HG02588 (cell line): Measurements from ENCODE around the gene SLC12A4.
"Not testable (repeated sequence)": the region's sequence is repeated elsewhere in the genome, so short reads cannot be mapped to it uniquely, and the experiment has no call there.

Experiments
- ATAC-seq: cut with Tn5 transposase; IDR thresholded peaks from one replicate; pipeline ENCODE4 v1.9.1; 2021; ENCODE audit warnings: mild to moderate bottlenecking, moderate library complexity; ENCODE audit not compliant: unreplicated experiment

SLC12A4 gene

DNA sequence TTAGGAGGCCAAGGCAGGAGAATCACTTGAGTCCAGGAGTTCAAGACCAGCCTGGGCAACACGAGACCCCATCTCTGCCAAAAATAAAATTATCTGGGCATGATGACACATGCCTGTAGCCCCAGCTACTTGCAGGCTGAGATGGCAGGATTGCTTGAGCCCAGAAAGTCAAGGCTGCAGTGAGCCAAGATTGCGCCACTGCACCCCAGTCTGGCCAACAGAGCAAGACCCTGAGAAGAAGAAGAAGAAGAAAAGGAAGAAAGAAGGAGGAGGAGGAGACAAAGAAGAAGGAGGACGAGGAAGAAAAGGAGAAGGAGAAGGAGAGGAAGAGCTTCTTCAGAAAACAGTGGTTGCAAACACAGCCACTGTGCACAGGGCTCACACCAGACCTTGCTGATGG lies 20.2 kb upstream of the SLC12A4 start:
- ATAC-seq = no peak

DNA sequence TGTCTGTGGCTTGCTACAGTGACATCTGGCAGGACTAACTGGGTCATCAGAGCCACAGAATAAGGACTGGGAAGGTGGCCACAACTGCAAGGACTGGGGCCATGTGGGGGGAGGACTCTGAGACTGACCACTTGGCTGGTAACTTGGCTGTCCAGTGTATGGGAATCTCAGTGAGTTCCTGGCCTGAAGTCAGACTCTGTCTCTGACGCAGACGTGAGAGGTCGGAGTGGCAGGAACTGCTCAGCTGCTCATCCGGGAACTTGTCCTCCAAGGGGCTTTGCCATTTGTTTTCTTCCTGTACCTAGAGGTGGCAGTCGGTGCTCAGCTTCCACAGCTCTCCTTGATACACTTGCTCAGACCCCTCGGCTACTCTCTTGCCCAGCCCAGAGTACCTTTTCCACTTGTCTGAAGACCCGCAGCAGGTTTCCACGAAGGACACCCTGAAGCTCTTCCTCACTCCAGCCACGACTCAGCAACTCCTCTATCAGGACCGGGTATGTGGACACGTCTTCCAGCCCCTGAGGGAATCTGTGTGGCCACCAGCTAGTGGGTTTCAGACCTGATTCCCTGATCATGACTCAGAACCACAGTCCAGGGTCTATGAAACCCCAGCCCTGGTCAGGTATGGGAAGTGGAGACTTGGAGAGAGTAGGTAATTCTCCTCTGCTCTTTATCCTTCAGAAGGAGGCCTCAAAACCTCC lies 19.2 kb upstream of the SLC12A4 start:
- ATAC-seq = no peak

DNA sequence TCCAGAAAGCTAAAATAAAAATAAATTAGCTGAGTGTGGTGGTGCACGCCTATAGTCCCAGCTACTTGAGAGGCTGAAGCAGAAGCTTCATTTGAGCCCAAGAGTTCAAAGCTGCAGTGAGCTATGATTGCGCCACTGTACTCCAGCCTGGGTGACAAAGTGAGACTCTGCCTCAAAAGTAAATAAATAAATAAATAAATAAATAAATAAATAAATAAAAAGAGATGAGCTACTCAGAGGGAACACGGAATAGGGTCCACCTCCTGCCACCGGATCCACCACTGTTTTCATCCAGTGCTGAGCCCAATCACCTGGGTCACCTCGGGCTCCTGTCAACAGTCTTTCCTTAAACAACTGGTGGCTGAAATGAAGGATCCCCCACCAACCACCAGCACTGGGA lies 18.5 kb upstream of the SLC12A4 start:
- ATAC-seq = no peak

DNA sequence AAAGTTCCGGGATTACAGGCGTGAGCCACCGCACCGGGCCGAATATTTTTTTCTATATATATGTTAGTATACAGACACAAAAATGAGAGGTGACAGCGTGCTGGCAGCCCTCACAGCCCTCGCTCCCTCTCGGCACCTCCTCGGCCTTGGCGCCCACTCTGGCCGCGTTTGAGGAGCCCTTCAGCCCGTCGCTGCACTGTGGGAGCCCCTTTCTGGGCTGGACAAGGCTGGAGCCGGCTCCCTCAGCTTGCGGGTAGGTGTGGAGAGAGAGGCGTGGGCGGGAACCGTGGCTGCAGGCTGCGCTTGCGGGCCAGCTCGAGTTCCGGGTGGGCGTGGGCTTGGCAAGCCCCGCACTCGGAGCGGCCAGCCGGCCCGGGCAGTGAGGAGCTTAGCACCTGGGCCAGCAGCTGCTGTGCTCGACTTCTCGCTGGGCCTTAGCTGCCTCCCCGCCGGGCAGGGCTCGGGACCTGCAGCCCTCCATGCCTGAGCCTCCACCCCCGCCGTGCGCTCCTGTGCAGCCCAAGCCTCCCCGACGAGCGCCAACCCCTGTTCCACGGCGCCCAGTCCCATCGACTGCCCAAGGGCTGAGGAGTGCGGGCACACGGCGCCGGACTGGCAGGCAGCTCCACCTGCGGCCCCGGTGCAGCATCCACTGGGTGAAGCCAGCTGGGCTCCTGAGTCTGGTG lies 13.7 kb upstream of the SLC12A4 start:
- ATAC-seq = no peak

GRCh38 chr16:67979955-67980678 lies 11.7 kb upstream of the SLC12A4 start, which contains the start of gene DPEP3:
Gene DPEP3 (minus strand): TSS chr16:67980499. CDS start chr16:67980380, 119 bp downstream.
- no peak for ATAC-seq

DNA sequence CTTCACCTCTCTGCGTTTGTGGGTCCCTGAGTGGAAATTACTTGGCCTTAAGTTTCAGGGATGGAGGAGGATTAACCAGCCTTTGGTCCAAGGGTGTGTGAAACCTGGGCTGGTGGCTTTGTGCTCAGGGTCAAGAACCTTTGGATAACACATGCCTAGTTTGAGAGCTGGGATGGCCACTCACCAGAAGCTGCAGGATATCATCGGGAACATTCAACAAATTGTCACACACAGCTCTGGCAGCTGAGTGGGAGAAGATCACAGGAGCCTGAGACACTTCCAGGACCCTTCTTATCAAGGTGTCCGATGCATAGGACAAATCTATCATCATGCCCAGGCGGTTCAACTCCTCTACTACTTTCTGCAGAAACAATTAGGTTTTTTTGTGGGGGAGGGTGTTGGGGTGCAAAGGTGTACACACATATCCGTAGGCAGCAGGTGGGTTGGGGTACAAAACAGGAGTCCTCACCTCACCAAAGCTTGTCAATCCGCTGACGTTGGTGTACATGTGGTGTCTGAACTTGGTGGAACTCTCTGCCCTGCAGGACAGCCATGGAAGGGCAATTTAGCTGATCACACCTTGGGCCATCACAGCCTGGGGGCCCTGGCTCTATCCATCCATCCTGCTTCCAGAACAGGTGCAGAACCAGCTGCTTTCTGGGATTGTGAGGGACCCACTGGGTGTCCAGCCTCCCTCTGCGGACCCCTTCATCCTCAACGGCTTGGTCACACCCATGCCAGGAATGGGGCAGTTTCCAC lies 9.2 kb upstream of the SLC12A4 start:
- ATAC-seq = no peak

- ATAC-seq = no peak
These were observed 8.6 kb upstream of the SLC12A4 start for GRCh38 chr16:67977005-67977404.

- ATAC-seq = no peak
These were observed 7.8 kb upstream of the SLC12A4 start for GRCh38 chr16:67976205-67976604.

- ATAC-seq = no peak
These were observed 7.1 kb upstream of the SLC12A4 start for GRCh38 chr16:67975321-67976105.

DNA sequence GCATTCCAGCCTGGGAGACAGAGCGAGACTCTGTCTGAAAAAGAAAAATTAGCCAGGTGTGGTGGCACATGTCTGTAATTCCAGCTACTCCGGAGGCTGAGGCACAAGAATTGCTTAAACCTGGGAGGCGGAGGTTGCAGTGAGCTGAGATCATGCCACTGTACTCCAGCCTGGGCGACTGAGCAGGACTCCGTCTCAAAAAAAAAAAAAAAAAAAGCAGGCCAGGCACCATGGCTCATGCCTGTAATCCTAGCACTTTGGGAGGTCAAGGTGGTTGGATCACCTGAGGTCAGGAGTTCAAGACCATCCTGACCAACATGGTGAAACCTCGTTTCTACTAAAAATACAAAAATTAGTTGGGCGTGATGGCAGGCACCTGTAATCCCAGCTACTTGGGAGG lies 3.8 kb upstream of the SLC12A4 start:
- ATAC-seq = not testable (repeated sequence)

GRCh38 chr16:67971111-67971510 lies 2.7 kb upstream of the SLC12A4 start:
- ATAC-seq = no peak

DNA sequence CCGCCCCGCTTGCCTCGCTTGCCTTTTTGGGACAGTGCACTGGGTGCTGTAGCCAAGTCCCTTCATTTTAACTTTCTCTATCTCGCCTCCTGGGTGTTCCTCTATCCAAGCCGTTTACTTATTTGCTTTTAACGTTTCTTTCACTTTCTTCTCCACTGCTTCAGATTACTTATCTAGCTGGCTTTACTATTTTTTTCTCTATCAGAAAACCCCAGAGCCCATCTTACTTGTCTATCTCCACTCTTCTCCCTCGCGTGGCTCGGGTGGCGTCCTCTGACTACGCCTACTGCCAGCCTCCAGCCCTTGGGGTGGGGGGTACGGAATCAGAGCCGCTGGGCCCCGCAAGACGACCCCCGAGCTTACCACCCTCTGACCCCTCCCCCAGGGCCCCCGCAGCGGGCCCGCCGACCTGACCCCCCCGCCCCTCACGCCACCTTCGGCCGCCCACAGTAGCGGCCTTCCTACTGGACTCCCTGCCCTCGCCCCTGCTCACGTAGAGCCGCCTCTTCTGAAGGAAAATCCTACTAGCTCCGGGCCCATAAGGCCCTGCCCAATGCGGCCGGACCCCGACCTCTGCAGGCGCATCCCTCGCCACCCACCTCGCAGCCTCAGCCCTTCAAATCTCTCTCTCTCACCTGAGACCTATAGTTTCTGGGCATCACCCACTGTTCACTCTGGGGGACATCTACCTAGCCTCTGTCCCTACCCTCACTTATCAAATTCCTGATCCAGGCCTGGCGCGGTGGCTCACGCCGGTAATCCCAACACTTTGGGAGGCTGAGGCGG lies 1.0 kb upstream of the SLC12A4 start:
- no peak for ATAC-seq

- peak; percentile 23 for ATAC-seq
These were observed 458 bp downstream of the SLC12A4 start for GRCh38 chr16:67967958-67968399.

DNA sequence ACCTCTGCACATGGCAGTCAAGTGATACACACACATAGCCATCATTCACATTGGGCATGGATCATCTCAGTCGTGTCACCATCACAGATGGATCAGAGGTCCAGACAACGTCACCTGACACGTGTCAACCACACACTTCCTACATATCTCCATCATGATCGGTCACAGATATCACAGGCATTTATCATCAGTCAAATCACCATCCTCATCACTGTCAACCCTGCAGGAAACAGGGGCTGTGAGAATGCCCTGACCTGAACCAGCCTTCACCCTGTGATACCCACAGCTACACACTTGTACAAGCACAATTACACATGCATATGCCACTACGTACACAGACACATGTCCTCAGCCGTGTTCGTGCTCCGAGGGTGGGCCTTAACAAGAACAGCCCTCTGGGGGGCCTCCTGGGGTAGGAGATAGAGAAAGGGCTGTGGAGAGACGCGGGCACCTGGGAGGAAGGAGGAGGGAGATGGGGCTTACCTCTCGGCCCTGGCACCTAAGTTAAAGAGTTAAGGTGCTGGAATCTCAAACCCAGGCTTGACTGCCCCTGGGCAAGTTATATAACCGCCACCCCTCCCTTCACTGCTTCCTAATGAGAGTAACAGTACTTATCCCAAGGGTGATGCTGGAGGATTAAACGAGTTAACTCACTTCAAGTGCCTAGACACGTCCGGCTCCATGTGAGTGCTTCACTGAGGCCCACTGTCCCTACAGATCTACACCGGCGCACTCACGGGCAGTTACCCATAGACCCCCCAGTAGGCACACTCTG lies 1.1 kb downstream of the SLC12A4 start:
- no peak for ATAC-seq

- no peak for ATAC-seq
These were observed 1.8 kb downstream of the SLC12A4 start for GRCh38 chr16:67966549-67967182.

DNA sequence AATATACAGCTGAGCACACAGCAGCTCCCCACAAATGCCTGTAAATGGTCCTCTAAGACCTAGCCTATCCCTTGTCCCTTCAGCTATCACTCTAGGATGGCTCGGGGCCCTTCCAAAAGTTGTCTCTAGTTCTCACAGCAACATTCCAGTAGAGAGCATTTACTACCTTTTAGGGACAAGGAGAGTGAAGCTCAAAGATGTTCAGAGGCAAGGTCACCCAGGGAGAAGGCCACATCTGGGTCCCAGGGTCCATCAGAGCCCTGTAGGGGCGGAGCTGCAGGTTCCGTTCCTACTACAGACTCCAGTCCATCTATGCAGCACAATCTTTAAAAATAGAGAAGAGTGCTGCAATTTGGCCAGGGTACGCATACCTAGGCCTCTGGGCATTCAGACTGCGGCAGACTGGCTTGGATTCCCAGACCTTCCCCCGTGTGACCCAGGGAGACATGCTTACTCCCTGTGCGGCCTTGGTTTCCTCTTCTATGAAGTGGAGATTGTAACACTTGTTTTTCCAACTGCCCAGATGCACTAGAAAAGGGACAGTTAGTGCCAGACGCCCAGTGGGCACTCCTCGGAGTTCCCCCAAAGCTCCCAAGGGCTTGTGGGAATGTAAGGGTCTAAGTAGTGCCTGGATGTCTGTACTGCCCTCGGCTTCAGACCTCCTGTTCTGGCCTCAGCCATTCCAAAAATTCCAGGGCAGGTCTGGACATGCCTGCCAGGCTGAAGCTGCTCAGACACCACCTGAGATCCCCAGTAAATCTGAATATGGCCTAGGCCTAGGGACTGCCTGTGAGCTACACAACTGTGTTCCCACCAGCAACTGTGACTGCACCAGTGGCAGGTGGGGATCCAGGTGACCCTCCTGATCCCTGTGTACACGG lies 2.5 kb downstream of the SLC12A4 start:
- no peak for ATAC-seq

- no peak for ATAC-seq
These were observed 3.8 kb downstream of the SLC12A4 start for GRCh38 chr16:67964477-67965131.
